H9 (cell line): ENCODE results near the gene EMP3. TPM values are rescaled to one million over a fixed set of nuclear protein-coding genes. Genes with fewer than 3 reads are reported as not detected.
"Not testable (repeated sequence)": the region's sequence is repeated elsewhere in the genome, so short reads cannot be mapped to it uniquely, and the experiment has no call there.

ENCODE experiments used
- DNase-seq: peaks from one replicate; pipeline ENCODE4 v3.0.0-alpha.2; 2017
- H2AFZ ChIP-seq: one replicate; pipeline ENCODE4 v1.6.1; 2013; ENCODE audit warnings: mild to moderate bottlenecking, low read length, control low read depth, moderate library complexity
- H2AK5ac ChIP-seq: 2 replicates; pipeline ENCODE4 v1.6.1; 2013; ENCODE audit warnings: low read length, control low read depth, mixed read lengths; ENCODE audit not compliant: insufficient read length
- H2BK120ac ChIP-seq: one replicate; pipeline ENCODE4 v1.6.1; 2013; ENCODE audit warnings: low read depth, mild to moderate bottlenecking, low read length, control low read depth, inconsistent platforms; ENCODE audit not compliant: poor library complexity, severe bottlenecking
- H2BK12ac ChIP-seq: 2 replicates; pipeline ENCODE4 v1.6.1; 2013; ENCODE audit warnings: low read length, control low read depth, mixed read lengths, low read depth; ENCODE audit not compliant: insufficient read length
- H2BK15ac ChIP-seq: 2 replicates; pipeline ENCODE4 v1.6.1; 2013; ENCODE audit warnings: low read depth, low read length, control low read depth
- H2BK20ac ChIP-seq: one replicate; pipeline ENCODE4 v1.6.1; 2013; ENCODE audit warnings: low read depth, mild to moderate bottlenecking, low read length, control low read depth, inconsistent platforms; ENCODE audit not compliant: poor library complexity, severe bottlenecking
- H2BK5ac ChIP-seq: 2 replicates; pipeline ENCODE4 v1.6.1; 2013; ENCODE audit warnings: low read length, control low read depth, mixed read lengths; ENCODE audit not compliant: insufficient read length
- H3K14ac ChIP-seq: 2 replicates; pipeline ENCODE4 v1.6.1; 2013; ENCODE audit warnings: low read length, control low read depth; ENCODE audit not compliant: insufficient read depth
- H3K18ac ChIP-seq: 2 replicates; pipeline ENCODE4 v1.6.1; 2013; ENCODE audit warnings: low read depth, mild to moderate bottlenecking, mixed read lengths, low read length, control low read depth; ENCODE audit not compliant: insufficient read length
- H3K23ac ChIP-seq: 2 replicates; pipeline ENCODE4 v1.6.1; 2013; ENCODE audit warnings: low read length, control low read depth, mixed read lengths, low read depth; ENCODE audit not compliant: insufficient read length
- H3K23me2 ChIP-seq: 2 replicates; pipeline ENCODE4 v1.6.1; 2013; ENCODE audit warnings: low read depth, mild to moderate bottlenecking, mixed read lengths, low read length, control low read depth; ENCODE audit not compliant: insufficient read length, poor library complexity, severe bottlenecking
- H3K27ac ChIP-seq: 2 replicates; pipeline ENCODE4 v1.5.1; 2013; ENCODE audit warnings: low read length, control low read depth, mixed read lengths, low read depth; ENCODE audit not compliant: insufficient read length
- H3K27me3 ChIP-seq: 2 replicates; pipeline ENCODE4 v1.6.1; 2013; ENCODE audit warnings: low read length, control low read depth, inconsistent platforms; ENCODE audit not compliant: insufficient read depth
- H3K4ac ChIP-seq: 2 replicates; pipeline ENCODE4 v1.6.1; 2013; ENCODE audit warnings: low read depth, mild to moderate bottlenecking, control low read depth, inconsistent platforms, low read length, moderate library complexity
- H3K4me1 ChIP-seq: 2 replicates; pipeline ENCODE4 v1.6.1; 2013; ENCODE audit warnings: low read length, control low read depth, inconsistent platforms; ENCODE audit not compliant: insufficient read depth
- H3K4me2 ChIP-seq: 2 replicates; pipeline ENCODE4 v1.6.1; 2013; ENCODE audit warnings: low read length, control low read depth, mixed read lengths; ENCODE audit not compliant: insufficient read length, insufficient read depth
- H3K56ac ChIP-seq: 2 replicates; pipeline ENCODE4 v1.6.1; 2013; ENCODE audit warnings: low read depth, mild to moderate bottlenecking, mixed read lengths, low read length, control low read depth; ENCODE audit not compliant: insufficient read length
- H3K79me1 ChIP-seq: 2 replicates; pipeline ENCODE4 v1.6.1; 2013; ENCODE audit warnings: low read depth, mild to moderate bottlenecking, moderate library complexity, low read length, control low read depth, inconsistent platforms; ENCODE audit not compliant: insufficient read depth, poor library complexity, severe bottlenecking
- H3K79me2 ChIP-seq: 2 replicates; pipeline ENCODE4 v1.6.1; 2013; ENCODE audit warnings: low read length, control low read depth, inconsistent platforms; ENCODE audit not compliant: insufficient read depth
- H3K9ac ChIP-seq: 2 replicates; pipeline ENCODE4 v1.6.1; 2013; ENCODE audit warnings: low read length, control low read depth, mixed read lengths; ENCODE audit not compliant: insufficient read length; ENCODE audit errors: extremely low read depth
- H3K9me3 ChIP-seq: one replicate; pipeline ENCODE4 v1.6.1; 2013; ENCODE audit warnings: low read depth, low read length, inconsistent platforms; ENCODE audit not compliant: control insufficient read depth
- H3T11ph ChIP-seq: one replicate; pipeline ENCODE4 v1.6.1; 2013; ENCODE audit warnings: mild to moderate bottlenecking, low read length, control low read depth, inconsistent platforms
- H4K20me1 ChIP-seq: one replicate; pipeline ENCODE4 v1.6.1; 2013; ENCODE audit not compliant: control insufficient read depth, insufficient read length, insufficient read depth
- H4K5ac ChIP-seq: 2 replicates; pipeline ENCODE4 v1.6.1; 2013; ENCODE audit warnings: low read depth, mild to moderate bottlenecking, mixed read lengths, low read length, control low read depth; ENCODE audit not compliant: insufficient read length
- H4K8ac ChIP-seq: replicated peaks from 2 replicates; pipeline ENCODE4 v1.6.1; 2013; ENCODE audit warnings: low read length, control low read depth, mixed read lengths, low read depth; ENCODE audit not compliant: insufficient read length
- H4K91ac ChIP-seq: 2 replicates; pipeline ENCODE4 v1.6.1; 2013; ENCODE audit warnings: low read depth, mild to moderate bottlenecking, moderate library complexity, mixed read lengths, low read length, control low read depth; ENCODE audit not compliant: insufficient read length
- H3K27ac Mint-ChIP-seq, 3 experiments: 2 replicates in 2 of 3; 3 replicates in 1 of 3; pipeline ENCODE4 v1.8.0; 2020 to 2021; ENCODE audit warnings: mixed read lengths in 3 of 3, mild to moderate bottlenecking in 1 of 3, moderate library complexity in 1 of 3
- H3K27me3 Mint-ChIP-seq: 2 replicates; pipeline ENCODE4 v1.8.0; 2021; ENCODE audit warnings: low read depth, mild to moderate bottlenecking, moderate library complexity, mixed read lengths
- H3K36me3 Mint-ChIP-seq, 3 experiments: 2 replicates in 2 of 3; 3 replicates in 1 of 3; pipeline ENCODE4 v1.8.0; 2020 to 2021; ENCODE audit warnings: low read depth in 3 of 3, mixed read lengths in 3 of 3; ENCODE audit not compliant: insufficient read depth in 1 of 3
- H3K4me1 Mint-ChIP-seq, 2 experiments: 2 replicates each; pipeline ENCODE4 v1.8.0; 2020; ENCODE audit warnings: mixed read lengths in 2 of 2
- H3K4me3 Mint-ChIP-seq, 2 experiments: 2 replicates in 1 of 2; 3 replicates in 1 of 2; pipeline ENCODE4 v1.8.0; 2020 to 2021; ENCODE audit warnings: mild to moderate bottlenecking in 2 of 2, mixed read lengths in 2 of 2, moderate library complexity in 1 of 2
- H3K9me3 Mint-ChIP-seq, 2 experiments: 2 replicates in 1 of 2; 3 replicates in 1 of 2; pipeline ENCODE4 v1.8.0; 2020; ENCODE audit warnings: mild to moderate bottlenecking in 2 of 2, mixed read lengths in 2 of 2, moderate library complexity in 1 of 2
- WGBS: extraction: QIAGEN DNeasy Blood & Tissue Kit; methylation state at CpG from one replicate; pipeline ENCODE4 v1.1.7; 2013; ENCODE audit warnings: missing lambda C conversion rate, low lambda C conversion rate, mixed read lengths; ENCODE audit not compliant: insufficient read length; ENCODE audit errors: extremely low coverage; 5-methylcytosine and 5-hydroxymethylcytosine counted together
- total RNA-seq: library from RNA; stranded (reverse); gene quantifications from 2 replicates; pipeline ENCODE4 v1.2.1, GENCODE V29; 2021
- TF ChIP-seq, protein P1 (sequence below): fragments of 200-600 bp; sonication (generic); conservative IDR thresholded peaks from 3 replicates; pipeline ENCODE4 v1.8.0; 2021; ENCODE audit warnings: antibody characterized with exemption, mild to moderate bottlenecking

Gene EMP3
- total RNA-seq, 1 experiment from 2014 or later: 9.6 TPM

DNA sequence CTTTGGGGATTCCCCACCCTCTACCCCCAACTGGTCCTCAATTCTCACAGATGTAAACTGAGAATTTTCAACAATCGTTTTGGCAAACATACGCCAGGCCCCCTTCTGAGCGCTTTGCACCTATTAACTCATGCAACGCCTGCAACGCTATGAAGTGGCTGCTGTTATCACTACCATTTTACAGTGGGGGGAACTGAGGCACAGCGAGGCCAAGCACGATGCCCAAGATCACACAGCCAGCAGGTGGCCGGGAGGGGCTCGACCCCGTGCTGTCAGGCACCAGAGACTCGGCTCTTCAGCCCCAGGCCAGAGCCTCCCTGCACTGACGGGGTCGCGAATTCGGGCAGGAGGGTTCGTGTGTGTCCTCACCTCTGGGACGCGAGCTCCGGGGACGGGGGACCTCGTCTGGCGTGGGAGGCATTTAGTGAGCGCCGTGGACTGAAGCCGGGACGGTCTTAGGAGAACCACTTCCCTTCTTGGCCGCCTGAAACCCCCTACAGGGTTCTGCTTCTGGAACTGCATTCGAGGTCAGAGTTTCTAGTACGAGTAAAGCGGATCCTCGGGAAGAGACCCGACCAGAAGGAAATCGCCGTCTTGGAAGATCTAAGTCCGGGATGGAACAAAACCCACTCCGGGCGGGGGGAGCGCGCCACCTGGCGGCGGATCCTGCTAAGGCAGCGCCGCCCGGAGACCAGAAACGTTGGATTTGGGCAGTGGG is 34.4 kb upstream of the EMP3 start:
- Histone ChIP-seq H3K79me2 (no peaks in the 10 kb centered on the region), H3K27me3 (no peaks in the 10 kb centered on the region), H3K27ac (no peak overlapping the region), H2BK120ac (no peak overlapping the region), H3K56ac (no peak overlapping the region), H4K5ac (no peak overlapping the region), H3K9ac (peak overlapping the region; percentile 16), H4K91ac (no peak overlapping the region), H2BK20ac (no peak overlapping the region), H3K4ac (no peak overlapping the region), H3K23me2 (peaks cover 6% of the 10 kb centered on the region), H2BK15ac (no peak overlapping the region), H3K4me1 (no peaks in the 10 kb centered on the region; the same call in 1 of the 2 replicates), H3K14ac (peak overlapping the region; percentile 92), H2BK12ac (no peak overlapping the region), H3K79me1 (no peaks in the 10 kb centered on the region), H3K23ac (no peak overlapping the region), H4K20me1 (no peaks in the 10 kb centered on the region), H3T11ph (no peak overlapping the region), H2AFZ (no peak overlapping the region), H3K18ac (peak overlapping the region; percentile 69), H2BK5ac (no peak overlapping the region), H4K8ac (no peak overlapping the region), H3K4me2 (peak overlapping the region; percentile 96), H3K9me3 (peaks cover 4% of the 10 kb centered on the region), H2AK5ac (no peak overlapping the region)
- H3K27ac Mint-ChIP-seq: peak overlapping the region; percentile 62 to 90 (median 89); a peak in 5 of 7 replicates
- DNase-seq: peak; percentile 88
- H3K4me3 Mint-ChIP-seq: peak overlapping the region; percentile 61 to 83
- WGBS: no CpG with 5 or more reads among the region's 45 CpGs
- TF ChIP-seq, protein P1, sequence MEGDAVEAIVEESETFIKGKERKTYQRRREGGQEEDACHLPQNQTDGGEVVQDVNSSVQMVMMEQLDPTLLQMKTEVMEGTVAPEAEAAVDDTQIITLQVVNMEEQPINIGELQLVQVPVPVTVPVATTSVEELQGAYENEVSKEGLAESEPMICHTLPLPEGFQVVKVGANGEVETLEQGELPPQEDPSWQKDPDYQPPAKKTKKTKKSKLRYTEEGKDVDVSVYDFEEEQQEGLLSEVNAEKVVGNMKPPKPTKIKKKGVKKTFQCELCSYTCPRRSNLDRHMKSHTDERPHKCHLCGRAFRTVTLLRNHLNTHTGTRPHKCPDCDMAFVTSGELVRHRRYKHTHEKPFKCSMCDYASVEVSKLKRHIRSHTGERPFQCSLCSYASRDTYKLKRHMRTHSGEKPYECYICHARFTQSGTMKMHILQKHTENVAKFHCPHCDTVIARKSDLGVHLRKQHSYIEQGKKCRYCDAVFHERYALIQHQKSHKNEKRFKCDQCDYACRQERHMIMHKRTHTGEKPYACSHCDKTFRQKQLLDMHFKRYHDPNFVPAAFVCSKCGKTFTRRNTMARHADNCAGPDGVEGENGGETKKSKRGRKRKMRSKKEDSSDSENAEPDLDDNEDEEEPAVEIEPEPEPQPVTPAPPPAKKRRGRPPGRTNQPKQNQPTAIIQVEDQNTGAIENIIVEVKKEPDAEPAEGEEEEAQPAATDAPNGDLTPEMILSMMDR: peak; percentile 99
- peaks cover 14 to 30% (median 27%) of the 10 kb centered on the region in 3 experiments for H3K36me3 Mint-ChIP-seq
- H3K9me3 Mint-ChIP-seq: peaks cover 0 to 6% of the 10 kb centered on the region in 2 experiments; a peak in 2 of 5 replicates
- no peaks in the 10 kb centered on the region for H3K27me3 Mint-ChIP-seq
- H3K4me1 Mint-ChIP-seq: peaks cover 16 to 19% of the 10 kb centered on the region in 2 experiments

DNA sequence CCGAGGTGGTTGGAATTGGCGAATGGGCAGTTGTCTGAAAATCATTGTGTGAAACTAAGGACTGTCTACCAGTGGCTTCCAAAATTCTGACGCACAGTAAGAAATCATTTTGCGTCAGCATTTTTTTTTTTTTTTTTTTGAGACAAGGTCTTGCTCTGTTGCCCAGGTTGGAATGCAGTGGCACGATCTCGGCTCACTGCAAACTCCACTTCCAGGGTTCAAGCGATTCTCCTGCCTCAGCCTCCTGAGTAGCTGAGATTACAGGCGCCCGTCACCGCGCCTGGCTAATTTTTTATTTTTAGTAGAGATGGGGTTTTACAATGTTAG is 33.9 kb upstream of the EMP3 start:
- H3K36me3 Mint-ChIP-seq: peaks cover 8 to 25% (median 22%) of the 10 kb centered on the region in 3 experiments
- not testable (repeated sequence) for H4K91ac ChIP-seq, H3K9me3 ChIP-seq, H3K9me3 Mint-ChIP-seq, H3K18ac ChIP-seq, H2BK15ac ChIP-seq, H3K79me1 ChIP-seq, DNase-seq, H3K14ac ChIP-seq, H2AK5ac ChIP-seq, H4K5ac ChIP-seq, H3T11ph ChIP-seq, H3K23me2 ChIP-seq, H2BK20ac ChIP-seq, H3K27ac ChIP-seq, H2BK5ac ChIP-seq, H3K4ac ChIP-seq, H4K8ac ChIP-seq, H2BK120ac ChIP-seq, H4K20me1 ChIP-seq, H3K56ac ChIP-seq, H3K9ac ChIP-seq, H3K27me3 ChIP-seq, H3K4me1 ChIP-seq, H2BK12ac ChIP-seq, H3K27me3 Mint-ChIP-seq, H2AFZ ChIP-seq, H3K23ac ChIP-seq, H3K79me2 ChIP-seq
- H3K4me2 ChIP-seq: peak overlapping the region; percentile 96
- H3K27ac Mint-ChIP-seq: 0 out of 7 replicates have a peak overlapping the region, but pooled peaks of 1 of the 3 experiments have one; percentile 14
- peaks cover 18 to 21% of the 10 kb centered on the region in 2 experiments for H3K4me1 Mint-ChIP-seq
- H3K4me3 Mint-ChIP-seq: peak overlapping the region; percentile 61 to 83; a peak in 4 of 5 replicates
- WGBS: no CpG with 5 or more reads among the region's 11 CpGs
